RWPE1 (cell line): ENCODE results near the gene TOB1.

ENCODE experiments used
- CTCF ChIA-PET: fragments of 350-600 bp; sonication (Branson Sonifier 250); formaldehyde crosslinking; extraction: SDS; loops from one replicate; lab custom pipeline; 2021; lab: Yijun Ruan, JAX
- POLR2A ChIA-PET: fragments of 400-600 bp; formaldehyde crosslinking; extraction: SDS; loops from one replicate; lab custom pipeline; 2020; ENCODE audit warnings: antibody characterized with exemption; ENCODE audit not compliant: low non-redundant PET; lab: Yijun Ruan, JAX
- DNase-seq: peaks from one replicate; pipeline ENCODE4 v3.0.0; 2012; ENCODE audit warnings: low spot score
- H3K27ac ChIP-seq: fragments of 450-650 bp; 2 replicates; pipeline ENCODE4 v1.5.1; 2017
- CTCF ChIP-seq: fragments of 450-650 bp; conservative IDR thresholded peaks from 2 replicates; pipeline ENCODE4 v1.5.1; 2017; ENCODE audit warnings: low read depth, mild to moderate bottlenecking

TOB1 gene

GRCh38 chr17:50831471-50831928, 34.7 kb downstream of the TOB1 start:
- ChIA-PET POLR2A (no interaction called here), CTCF (no interaction called here)
- no peak for TF ChIP-seq CTCF
- H3K27ac ChIP-seq, result no peak overlapping the region
- no peak for DNase-seq

DNA sequence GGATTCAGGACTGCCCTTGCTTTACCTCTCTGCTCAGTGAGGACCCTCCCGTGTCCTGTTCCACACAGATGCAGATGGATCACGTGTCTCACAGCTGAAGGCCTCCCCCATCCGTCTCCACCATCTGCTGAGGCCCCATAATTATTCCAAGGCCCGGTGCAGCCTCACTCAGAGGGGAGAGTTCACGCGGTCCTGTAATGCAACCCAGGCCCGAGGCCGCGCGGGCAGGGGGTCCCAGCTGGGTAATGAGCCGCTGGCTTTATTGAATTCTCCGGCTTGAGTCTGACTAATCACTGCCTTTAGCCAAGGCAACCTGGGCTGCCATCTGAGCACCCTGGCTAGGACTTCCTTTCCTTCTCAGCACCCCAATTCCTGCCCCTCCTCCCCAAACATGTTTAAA, 35.2 kb downstream of the TOB1 start:
- ChIA-PET CTCF (interaction anchor here (0.6 kb wide), 1 partner anchor 21 kb away, joined by 4 read pairs; no protein-coding TSS in a partner anchor), POLR2A (no interaction called here)
- no peak for DNase-seq
- no peak overlapping the region for H3K27ac ChIP-seq
- TF ChIP-seq CTCF, result no peak

DNA sequence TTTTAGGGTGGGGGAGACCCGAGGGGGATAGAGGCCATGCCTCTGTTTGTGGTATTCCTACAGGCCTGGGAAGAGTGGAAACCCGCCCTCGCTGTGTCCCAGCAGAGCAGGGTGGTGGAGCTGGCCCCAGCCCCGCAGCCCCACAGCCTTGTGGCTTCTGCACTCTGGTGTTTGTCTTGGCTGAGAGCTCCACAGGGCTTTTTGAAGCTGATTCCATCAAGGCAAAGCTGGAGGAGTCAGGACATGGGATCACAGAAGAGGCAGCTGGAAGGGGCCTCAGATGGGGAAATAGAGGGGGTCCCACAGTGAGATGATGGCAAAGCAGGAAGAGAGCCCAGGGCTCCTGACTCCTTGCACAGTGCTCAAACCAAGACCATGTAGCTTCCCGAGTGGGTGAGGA, 35.8 kb downstream of the TOB1 start:
- CTCF ChIA-PET, result interaction anchor here (0.6 to 1.1 kb wide), 5 partner anchors 12 to 348 kb away, joined by 3 to 4 read pairs (median 3); no protein-coding TSS in a partner anchor
- no peak overlapping the region for H3K27ac ChIP-seq
- TF ChIP-seq CTCF, result no peak
- DNase-seq, result no peak
- POLR2A ChIA-PET, result no interaction called here

- no peak overlapping the region for H3K27ac ChIP-seq
- ChIA-PET CTCF (interaction anchor here (1.1 kb wide), 2 partner anchors 13 to 47 kb away, joined by 3 to 4 read pairs; no protein-coding TSS in a partner anchor), POLR2A (no interaction called here)
- no peak for DNase-seq
- TF ChIP-seq CTCF, result no peak
These were observed 36.8 kb downstream of the TOB1 start for GRCh38 chr17:50829332-50829731.

- H3K27ac ChIP-seq, result no peak overlapping the region
- no peak for DNase-seq
- no peak for TF ChIP-seq CTCF
- ChIA-PET POLR2A (no interaction called here), CTCF (interaction anchor here (0.7 kb wide), 1 partner anchor 136 kb away, joined by 3 read pairs; no protein-coding TSS in a partner anchor)
These were observed 37.5 kb downstream of the TOB1 start for GRCh38 chr17:50828508-50829170.

GRCh38 chr17:50825188-50825587, 41.0 kb downstream of the TOB1 start:
- no peak for TF ChIP-seq CTCF
- no peak for DNase-seq
- no peak overlapping the region for H3K27ac ChIP-seq
- CTCF ChIA-PET, result interaction anchor here (1.1 kb wide), 1 partner anchor 17 kb away, joined by 4 read pairs; no protein-coding TSS in a partner anchor
- POLR2A ChIA-PET, result no interaction called here
